Mesothelial cell of epicardium (in vitro differentiated cells): Measurements from ENCODE around the gene BRAT1. TPM values are rescaled to one million over a fixed set of nuclear protein-coding genes. Genes with fewer than 3 reads are reported as not detected.
A peak's percentile ranks its signal among the peaks of the same experiment; 100 is the strongest.

ENCODE experiments used
- DNase-seq, 2 experiments: peaks; one replicate each; pipeline ENCODE4 v3.0.0; 2021; ENCODE audit warnings: low spot score in 2 of 2; ENCODE audit not compliant: unreplicated experiment in 2 of 2
- H3K27ac Mint-ChIP-seq: 2 replicates; pipeline ENCODE4 v1.8.0; 2021; ENCODE audit warnings: mixed read lengths
- H3K27me3 Mint-ChIP-seq: 2 replicates; pipeline ENCODE4 v1.8.0; 2021; ENCODE audit warnings: low read depth, mixed read lengths
- H3K36me3 Mint-ChIP-seq: 2 replicates; pipeline ENCODE4 v1.8.0; 2021; ENCODE audit warnings: mixed read lengths
- H3K4me1 Mint-ChIP-seq: 2 replicates; pipeline ENCODE4 v1.8.0; 2021; ENCODE audit warnings: mixed read lengths
- H3K4me3 Mint-ChIP-seq: 2 replicates; pipeline ENCODE4 v1.8.0; 2021; ENCODE audit warnings: mild to moderate bottlenecking, moderate library complexity, mixed read lengths
- H3K9me3 Mint-ChIP-seq: 2 replicates; pipeline ENCODE4 v1.8.0; 2021; ENCODE audit warnings: mixed read lengths
- total RNA-seq: library from RNA; stranded (reverse); gene quantifications from 3 replicates; pipeline ENCODE4 v1.2.1, GENCODE V29; 2021
- TF ChIP-seq, protein P1 (sequence below): fragments of 200-600 bp; sonication (generic); IDR thresholded peaks from one replicate; pipeline ENCODE4 v1.5.0; 2021; ENCODE audit warnings: antibody characterized with exemption; ENCODE audit not compliant: unreplicated experiment

BRAT1 gene
- total RNA-seq, 1 donor from 2014 or later: 47.6 TPM

- H3K4me1 Mint-ChIP-seq: peaks cover 23% of the 10 kb centered on the region
- H3K4me3 Mint-ChIP-seq: no peak overlapping the region
- no peak overlapping the region for H3K27ac Mint-ChIP-seq
- TF ChIP-seq, protein P1, sequence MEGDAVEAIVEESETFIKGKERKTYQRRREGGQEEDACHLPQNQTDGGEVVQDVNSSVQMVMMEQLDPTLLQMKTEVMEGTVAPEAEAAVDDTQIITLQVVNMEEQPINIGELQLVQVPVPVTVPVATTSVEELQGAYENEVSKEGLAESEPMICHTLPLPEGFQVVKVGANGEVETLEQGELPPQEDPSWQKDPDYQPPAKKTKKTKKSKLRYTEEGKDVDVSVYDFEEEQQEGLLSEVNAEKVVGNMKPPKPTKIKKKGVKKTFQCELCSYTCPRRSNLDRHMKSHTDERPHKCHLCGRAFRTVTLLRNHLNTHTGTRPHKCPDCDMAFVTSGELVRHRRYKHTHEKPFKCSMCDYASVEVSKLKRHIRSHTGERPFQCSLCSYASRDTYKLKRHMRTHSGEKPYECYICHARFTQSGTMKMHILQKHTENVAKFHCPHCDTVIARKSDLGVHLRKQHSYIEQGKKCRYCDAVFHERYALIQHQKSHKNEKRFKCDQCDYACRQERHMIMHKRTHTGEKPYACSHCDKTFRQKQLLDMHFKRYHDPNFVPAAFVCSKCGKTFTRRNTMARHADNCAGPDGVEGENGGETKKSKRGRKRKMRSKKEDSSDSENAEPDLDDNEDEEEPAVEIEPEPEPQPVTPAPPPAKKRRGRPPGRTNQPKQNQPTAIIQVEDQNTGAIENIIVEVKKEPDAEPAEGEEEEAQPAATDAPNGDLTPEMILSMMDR: no peak
- no peaks in the 10 kb centered on the region for H3K9me3 Mint-ChIP-seq
- no peak for DNase-seq
- H3K27me3 Mint-ChIP-seq: no peaks in the 10 kb centered on the region
- no peaks in the 10 kb centered on the region for H3K36me3 Mint-ChIP-seq
Observed at GRCh38 chr7:2499719-2500430, 55.4 kb downstream of the BRAT1 start.

GRCh38 chr7:2499181-2499580 is 56.1 kb downstream of the BRAT1 start:
- Mint-ChIP-seq H3K9me3 (no peaks in the 10 kb centered on the region), H3K27me3 (peaks cover 2% of the 10 kb centered on the region), H3K27ac (no peak overlapping the region), H3K36me3 (no peaks in the 10 kb centered on the region), H3K4me3 (no peak overlapping the region), H3K4me1 (peaks cover 27% of the 10 kb centered on the region)
- TF ChIP-seq, protein P1: no peak
- DNase-seq: no peak

DNA sequence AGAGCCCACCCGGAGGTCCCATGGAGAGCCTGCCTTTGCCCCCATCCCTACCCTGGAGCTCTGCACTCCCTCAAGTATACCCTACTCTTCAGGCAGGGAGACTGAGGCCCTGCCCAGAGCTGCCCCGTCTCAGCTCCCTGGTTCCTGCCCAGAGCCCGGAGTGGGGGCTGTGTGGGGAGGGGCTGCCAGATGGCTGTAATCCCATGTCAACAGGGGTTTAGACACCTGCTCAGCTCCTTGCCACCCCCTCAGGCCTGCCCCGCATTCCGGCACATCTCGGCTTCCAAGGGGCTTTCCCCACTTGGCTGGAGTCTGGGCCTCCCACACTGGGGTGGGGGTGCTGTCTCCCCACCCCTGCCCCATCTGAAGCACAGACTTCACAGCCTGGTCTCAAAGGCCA is 56.6 kb downstream of the BRAT1 start:
- Mint-ChIP-seq H3K9me3 (no peaks in the 10 kb centered on the region), H3K27me3 (peaks cover 2% of the 10 kb centered on the region), H3K27ac (no peak overlapping the region), H3K4me3 (no peak overlapping the region), H3K4me1 (peaks cover 27% of the 10 kb centered on the region), H3K36me3 (no peaks in the 10 kb centered on the region)
- TF ChIP-seq, protein P1: no peak
- DNase-seq: no peak

- H3K27ac Mint-ChIP-seq: peak overlapping the region; percentile 14
- no peak overlapping the region for H3K4me3 Mint-ChIP-seq
- H3K9me3 Mint-ChIP-seq: no peaks in the 10 kb centered on the region
- TF ChIP-seq, protein P1: no peak
- H3K36me3 Mint-ChIP-seq: no peaks in the 10 kb centered on the region
- DNase-seq: no peak
- peaks cover 31% of the 10 kb centered on the region for H3K4me1 Mint-ChIP-seq
- H3K27me3 Mint-ChIP-seq: peaks cover 2% of the 10 kb centered on the region
Observed at GRCh38 chr7:2497500-2498336, 57.6 kb downstream of the BRAT1 start.

DNA sequence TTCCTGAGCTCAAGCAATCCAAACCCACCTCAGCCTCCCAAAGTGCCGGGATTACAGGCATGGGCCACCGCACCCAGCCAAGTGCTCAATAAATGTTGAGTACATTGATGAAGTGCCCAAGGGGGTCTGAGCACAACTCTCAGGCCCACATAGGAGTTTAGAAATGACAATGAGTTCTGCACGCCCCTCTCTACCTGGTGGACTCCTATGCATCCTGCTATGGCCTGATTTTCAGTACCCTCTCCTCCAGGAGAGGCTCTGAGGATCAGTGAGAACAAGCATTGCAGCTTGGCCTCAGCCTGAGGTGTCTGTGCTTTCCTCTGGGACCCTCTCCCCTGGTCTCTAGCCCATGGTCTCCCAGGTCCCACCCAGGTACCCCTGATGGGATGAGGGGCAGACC is 58.3 kb downstream of the BRAT1 start:
- no peaks in the 10 kb centered on the region for H3K9me3 Mint-ChIP-seq
- TF ChIP-seq, protein P1: no peak
- no peaks in the 10 kb centered on the region for H3K36me3 Mint-ChIP-seq
- peaks cover 2% of the 10 kb centered on the region for H3K27me3 Mint-ChIP-seq
- no peak overlapping the region for H3K4me3 Mint-ChIP-seq
- H3K27ac Mint-ChIP-seq: peak overlapping the region; percentile 14
- peaks cover 31% of the 10 kb centered on the region for H3K4me1 Mint-ChIP-seq
- no peak for DNase-seq
